ENCODE results near the gene VASH1.

The VASH1 gene

DNA sequence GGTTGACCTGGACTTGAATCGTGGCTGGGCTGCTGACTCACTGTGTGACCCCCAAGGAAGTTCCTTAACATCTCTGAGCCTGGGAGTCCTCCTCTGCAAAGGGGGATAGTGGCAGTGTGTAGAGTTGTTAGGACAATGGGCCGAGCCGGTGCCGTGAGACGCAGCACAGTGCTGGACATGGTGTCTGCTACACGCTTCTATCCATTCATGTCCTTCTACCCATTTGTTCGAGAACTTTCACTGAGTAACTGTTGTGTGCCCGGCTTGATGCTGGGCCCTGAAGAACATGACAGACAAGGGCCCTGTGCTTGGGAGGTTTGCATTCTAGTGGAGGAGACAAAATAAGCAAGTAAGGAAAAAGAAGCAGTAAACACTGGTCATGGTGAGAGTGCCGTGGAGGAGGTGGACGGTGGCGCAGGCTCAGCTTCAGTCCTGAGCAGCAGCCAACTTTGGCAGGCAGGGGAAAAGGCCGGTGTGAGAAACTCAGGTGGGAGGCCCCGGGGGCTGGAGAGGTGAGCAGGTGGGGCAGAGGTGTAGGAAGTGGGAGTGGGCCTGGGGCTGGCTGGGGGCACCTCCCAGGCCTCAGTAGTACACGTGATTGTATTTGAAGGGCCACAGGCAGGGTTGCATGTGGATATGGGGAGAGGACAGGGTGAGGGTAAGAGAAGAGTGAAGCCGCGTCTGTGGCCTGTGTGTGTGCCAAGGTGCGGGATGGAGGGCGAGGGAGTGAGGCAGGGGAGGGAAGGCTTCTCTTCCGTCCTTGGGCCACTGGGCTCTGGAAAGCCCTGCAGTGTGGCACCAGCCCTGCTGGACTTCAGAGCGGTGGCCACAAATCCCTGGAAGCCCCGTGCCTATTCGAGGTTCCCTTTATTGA, 13.8 kb downstream of the VASH1 start:
- Histone ChIP-seq H3K4me3 (ENCODE audit: insufficient read depth, low read length, poor library complexity, severe bottlenecking) (no peak overlapping the region), H3K36me3 (ENCODE audit: low read length) (no peaks in the 10 kb centered on the region), H3K9ac (ENCODE audit: low read length) (no peak overlapping the region), H3K4me2 (ENCODE audit: low read depth, low read length, poor library complexity, severe bottlenecking) (no peak overlapping the region), H2AFZ (ENCODE audit: low read depth, low read length, severe bottlenecking) (no peak overlapping the region), H3F3A (ENCODE audit: insufficient read depth) (no peaks in the 10 kb centered on the region), H3K9me2 (replicated peaks; ENCODE audit: insufficient read depth, low read length) (no peaks in the 10 kb centered on the region), H4K20me1 (ENCODE audit: low read depth, low read length) (no peaks in the 10 kb centered on the region), H3K79me2 (ENCODE audit: insufficient read depth, low read length) (no peaks in the 10 kb centered on the region), H3K9me3 (ENCODE audit: insufficient read depth, low read length) (no peaks in the 10 kb centered on the region), H3K27me3 (ENCODE audit: low read length) (no peaks in the 10 kb centered on the region), H3K27ac (ENCODE audit: low read depth, low read length) (no peak overlapping the region)
- TF ChIP-seq EZH2phosphoT487 (conservative IDR thresholded peaks at IDR 0.05; ENCODE audit: low read length) (no peak), CTCF (IDR thresholded peaks at IDR 0.05; ENCODE audit: insufficient read depth, low read length, poor library complexity, severe bottlenecking) (no peak)

- H3K4me2 ChIP-seq (ENCODE audit: low read depth, low read length, poor library complexity, severe bottlenecking), result no peak overlapping the region
- no peak overlapping the region for H2AFZ ChIP-seq (ENCODE audit: low read depth, low read length, severe bottlenecking)
- H3K9ac ChIP-seq (ENCODE audit: low read length), result no peak overlapping the region
- H3K27me3 ChIP-seq (ENCODE audit: low read length), result no peaks in the 10 kb centered on the region
- no peak overlapping the region for H3K27ac ChIP-seq (ENCODE audit: low read depth, low read length)
- no peaks in the 10 kb centered on the region for H3K36me3 ChIP-seq (ENCODE audit: low read length)
- no peak overlapping the region for H3K4me3 ChIP-seq (ENCODE audit: insufficient read depth, low read length, poor library complexity, severe bottlenecking)
- no peaks in the 10 kb centered on the region for H3K79me2 ChIP-seq (ENCODE audit: insufficient read depth, low read length)
- H4K20me1 ChIP-seq (ENCODE audit: low read depth, low read length), result no peaks in the 10 kb centered on the region
- H3F3A ChIP-seq (ENCODE audit: insufficient read depth), result no peaks in the 10 kb centered on the region
- TF ChIP-seq EZH2phosphoT487 (conservative IDR thresholded peaks at IDR 0.05; ENCODE audit: low read length) (no peak), CTCF (IDR thresholded peaks at IDR 0.05; ENCODE audit: insufficient read depth, low read length, poor library complexity, severe bottlenecking) (no peak)
- no peaks in the 10 kb centered on the region for H3K9me2 ChIP-seq (replicated peaks; ENCODE audit: insufficient read depth, low read length)
- H3K9me3 ChIP-seq (ENCODE audit: insufficient read depth, low read length), result no peaks in the 10 kb centered on the region
Measured at GRCh38 chr14:76775695-76776427, 14.6 kb downstream of the VASH1 start.

GRCh38 chr14:76776428-76777251, 15.4 kb downstream of the VASH1 start:
- no peak for TF ChIP-seq CTCF (IDR thresholded peaks at IDR 0.05; ENCODE audit: insufficient read depth, low read length, poor library complexity, severe bottlenecking)
- H3K27ac ChIP-seq (ENCODE audit: low read depth, low read length), result no peak overlapping the region
- no peaks in the 10 kb centered on the region for H3K27me3 ChIP-seq (ENCODE audit: low read length)
- H4K20me1 ChIP-seq (ENCODE audit: low read depth, low read length), result no peaks in the 10 kb centered on the region
- H3K36me3 ChIP-seq (ENCODE audit: low read length), result no peaks in the 10 kb centered on the region
- H2AFZ ChIP-seq (ENCODE audit: low read depth, low read length, severe bottlenecking), result no peak overlapping the region
- no peaks in the 10 kb centered on the region for H3K9me3 ChIP-seq (ENCODE audit: insufficient read depth, low read length)
- H3K9ac ChIP-seq (ENCODE audit: low read length), result no peak overlapping the region
- H3K79me2 ChIP-seq (ENCODE audit: insufficient read depth, low read length), result no peaks in the 10 kb centered on the region
- H3F3A ChIP-seq (ENCODE audit: insufficient read depth), result no peaks in the 10 kb centered on the region
- H3K9me2 ChIP-seq (replicated peaks; ENCODE audit: insufficient read depth, low read length), result no peaks in the 10 kb centered on the region
- H3K4me3 ChIP-seq (ENCODE audit: insufficient read depth, low read length, poor library complexity, severe bottlenecking), result no peak overlapping the region
- no peak overlapping the region for H3K4me2 ChIP-seq (ENCODE audit: low read depth, low read length, poor library complexity, severe bottlenecking)

Data from SU-DHL-6 (cell line).